K562 (cell line): Measurements from ENCODE around the gene DENND1A. TPM values are rescaled to one million over a fixed set of nuclear protein-coding genes. Genes with fewer than 3 reads are reported as not detected.

Source experiments
- BRCA1 ChIP-seq, 2 experiments: fragments of 450-650 bp in 1 of 2; sonication (generic) in 1 of 2; formaldehyde crosslinking in 1 of 2; IDR thresholded peaks; 2 replicates each; pipeline versions ENCODE4 v1.5.0 to v1.6.1; 2017 to 2020; ENCODE audit warnings: mild to moderate bottlenecking in 1 of 2, missing genetic modification reagents in 1 of 2
- CBX2 ChIP-seq: fragments of 200-600 bp; sonication (generic); IDR thresholded peaks from one replicate; pipeline ENCODE4 v1.6.1; 2012; ENCODE audit warnings: mild to moderate bottlenecking, low read length, inconsistent platforms; ENCODE audit not compliant: insufficient read depth, poor library complexity, severe bottlenecking
- ETS2 ChIP-seq: IDR thresholded peaks from 2 replicates; pipeline ENCODE4 v1.6.1; 2016; ENCODE audit warnings: borderline replicate concordance, missing genetic modification characterization, mild to moderate bottlenecking, moderate library complexity, missing compliant biosample characterization; ENCODE audit not compliant: poor library complexity, severe bottlenecking
- FOXP1 ChIP-seq: sonication (generic); formaldehyde crosslinking; IDR thresholded peaks from 2 replicates; pipeline ENCODE4 v1.8.0; 2022; ENCODE audit warnings: mild to moderate bottlenecking, missing genetic modification reagents
- KAT7 ChIP-seq: sonication (generic); formaldehyde crosslinking; IDR thresholded peaks from 2 replicates; pipeline ENCODE4 v1.8.0; 2022; ENCODE audit warnings: missing genetic modification reagents, mild to moderate bottlenecking, borderline replicate concordance
- KLF13 ChIP-seq: fragments of 450-650 bp; IDR thresholded peaks from 2 replicates; pipeline ENCODE4 v1.6.1; 2016; ENCODE audit warnings: missing genetic modification characterization, low read depth, mild to moderate bottlenecking, missing compliant biosample characterization, moderate library complexity, borderline replicate concordance
- SIN3A ChIP-seq, 2 experiments: fragments of 150-350 bp in 1 of 2; IDR thresholded peaks; 2 replicates each; pipeline ENCODE4 v1.6.1; 2011 to 2016; ENCODE audit warnings: borderline replicate concordance in 2 of 2, low read depth in 2 of 2, low read length in 2 of 2, mild to moderate bottlenecking in 2 of 2, moderate library complexity in 2 of 2; ENCODE audit not compliant: control insufficient read depth in 1 of 2
- SRSF3 ChIP-seq: fragments of 200-400 bp; formaldehyde crosslinking; IDR thresholded peaks from 2 replicates; pipeline ENCODE4 v1.6.1; 2016; ENCODE audit warnings: mild to moderate bottlenecking, low read length, moderate library complexity; ENCODE audit not compliant: insufficient read depth
- UBTF ChIP-seq, 2 experiments: IDR thresholded peaks; 2 replicates each; pipeline ENCODE4 v1.6.1; 2012; ENCODE audit warnings: improper control_type of control experiment in 2 of 2, low read depth in 2 of 2, low read length in 2 of 2, borderline replicate concordance in 1 of 2
- YY1 ChIP-seq, 3 experiments: IDR thresholded peaks; 2 replicates each; pipeline ENCODE4 v1.6.1; 2011; ENCODE audit warnings: low read length in 2 of 3, mild to moderate bottlenecking in 2 of 3, moderate library complexity in 2 of 3, borderline replicate concordance in 1 of 3, control low read depth in 1 of 3, low read depth in 1 of 3; ENCODE audit not compliant: insufficient read depth in 3 of 3, insufficient replicate concordance in 2 of 3, control insufficient read depth in 1 of 3, insufficient read length in 1 of 3; ENCODE audit errors: extremely low read depth in 1 of 3
- ZNF239 ChIP-seq: fragments of 250-450 bp; sonication (Bioruptor Pico); IDR thresholded peaks from 2 replicates; pipeline ENCODE4 v1.4.0; 2020; ENCODE audit warnings: mild to moderate bottlenecking
- ZNF76 ChIP-seq: fragments of 250-450 bp; sonication (Bioruptor Pico); IDR thresholded peaks from 2 replicates; pipeline ENCODE4 v1.4.0; 2020; ENCODE audit warnings: mild to moderate bottlenecking, moderate library complexity, borderline replicate concordance
- polyA plus RNA-seq, 8 experiments: library from polyadenylated mRNA; depleted of rRNA in 4 of 8; stranded (reverse) in 5 of 8; unstranded in 3 of 8; fragments of >200 nt; fragmentation: Nextera tagmentation in 2 of 8; fragmentation: Illumina TruSeq in 1 of 8; extraction: Ambion mirVana in 2 of 8; extraction: Trizol in 1 of 8; gene quantifications; 2 replicates each; pipeline versions ENCODE4 v1.2.1 to v1.2.3, GENCODE V29; 2011 to 2014; ENCODE audit warnings: inconsistent platforms in 1 of 8, missing spikeins in 1 of 8
- total RNA-seq, 7 experiments: library from RNA; depleted of rRNA in 6 of 7; stranded (reverse); fragments of >200 nt in 6 of 7; fragmentation: Illumina TruSeq in 2 of 7; extraction: Trizol in 2 of 7; gene quantifications; 2 replicates each; pipeline versions ENCODE4 v1.2.1 to v1.2.3, GENCODE V29; 2011 to 2021; ENCODE audit warnings: low replicate concordance in 1 of 7
- TF ChIP-seq, protein P1 (sequence below): sonication (generic); formaldehyde crosslinking; IDR thresholded peaks from 2 replicates; pipeline ENCODE4 v1.8.0; 2023; ENCODE audit warnings: missing genetic modification reagents, mild to moderate bottlenecking, borderline replicate concordance
- TF ChIP-seq, protein P2 (sequence below): sonication (generic); formaldehyde crosslinking; IDR thresholded peaks from 2 replicates; pipeline ENCODE4 v1.8.0; 2022; ENCODE audit warnings: missing genetic modification reagents, mild to moderate bottlenecking, moderate library complexity, borderline replicate concordance

DENND1A gene
- total and polyA plus RNA-seq, 9 of the 15 experiments (the other 6 are each of a cell fraction or from before 2014, with no cell fraction given), result 7.6 to 29.5 (median 15.7) TPM

- TF ChIP-seq KAT7 (CRISPR knock-in tag) (peak; percentile 85; the same call in 1 of the 2 replicates), SRSF3 (0 out of 2 replicates have a peak, but pooled peaks have one; percentile 63), ZNF239 (CRISPR knock-in tag) (no peak), CBX2 (no peak), ZNF76 (CRISPR knock-in tag) (peak; percentile 69; the same call in 1 of the 2 replicates), YY1 (IDR thresholded peaks at IDR 0.05; ENCODE audit: borderline replicate concordance in 1 of 3, control insufficient read depth in 1 of 3, extremely low read depth in 1 of 3, insufficient read depth in 3 of 3, insufficient read length in 1 of 3, insufficient replicate concordance in 2 of 3, low read depth in 1 of 3, low read length in 2 of 3) (peak in 2 of 3 experiments; percentile 45 to 76), BRCA1 (IDR thresholded peaks at IDR 0.05) (no peak), BRCA1 (CRISPR knock-in tag; IDR thresholded peaks at IDR 0.05) (no peak), UBTF (IDR thresholded peaks at IDR 0.05; ENCODE audit: borderline replicate concordance in 1 of 2, low read depth in 2 of 2, low read length in 2 of 2) (peak in 1 of 2 experiments; percentile 26; a peak in 1 of 4 replicates), KLF13 (tag) (no peak), SIN3A (IDR thresholded peaks at IDR 0.05; ENCODE audit: borderline replicate concordance in 2 of 2, control insufficient read depth in 1 of 2, low read depth in 2 of 2, low read length in 2 of 2) (no peak), ETS2 (no peak), FOXP1 (CRISPR knock-in tag) (no peak)
- TF ChIP-seq, protein P1, sequence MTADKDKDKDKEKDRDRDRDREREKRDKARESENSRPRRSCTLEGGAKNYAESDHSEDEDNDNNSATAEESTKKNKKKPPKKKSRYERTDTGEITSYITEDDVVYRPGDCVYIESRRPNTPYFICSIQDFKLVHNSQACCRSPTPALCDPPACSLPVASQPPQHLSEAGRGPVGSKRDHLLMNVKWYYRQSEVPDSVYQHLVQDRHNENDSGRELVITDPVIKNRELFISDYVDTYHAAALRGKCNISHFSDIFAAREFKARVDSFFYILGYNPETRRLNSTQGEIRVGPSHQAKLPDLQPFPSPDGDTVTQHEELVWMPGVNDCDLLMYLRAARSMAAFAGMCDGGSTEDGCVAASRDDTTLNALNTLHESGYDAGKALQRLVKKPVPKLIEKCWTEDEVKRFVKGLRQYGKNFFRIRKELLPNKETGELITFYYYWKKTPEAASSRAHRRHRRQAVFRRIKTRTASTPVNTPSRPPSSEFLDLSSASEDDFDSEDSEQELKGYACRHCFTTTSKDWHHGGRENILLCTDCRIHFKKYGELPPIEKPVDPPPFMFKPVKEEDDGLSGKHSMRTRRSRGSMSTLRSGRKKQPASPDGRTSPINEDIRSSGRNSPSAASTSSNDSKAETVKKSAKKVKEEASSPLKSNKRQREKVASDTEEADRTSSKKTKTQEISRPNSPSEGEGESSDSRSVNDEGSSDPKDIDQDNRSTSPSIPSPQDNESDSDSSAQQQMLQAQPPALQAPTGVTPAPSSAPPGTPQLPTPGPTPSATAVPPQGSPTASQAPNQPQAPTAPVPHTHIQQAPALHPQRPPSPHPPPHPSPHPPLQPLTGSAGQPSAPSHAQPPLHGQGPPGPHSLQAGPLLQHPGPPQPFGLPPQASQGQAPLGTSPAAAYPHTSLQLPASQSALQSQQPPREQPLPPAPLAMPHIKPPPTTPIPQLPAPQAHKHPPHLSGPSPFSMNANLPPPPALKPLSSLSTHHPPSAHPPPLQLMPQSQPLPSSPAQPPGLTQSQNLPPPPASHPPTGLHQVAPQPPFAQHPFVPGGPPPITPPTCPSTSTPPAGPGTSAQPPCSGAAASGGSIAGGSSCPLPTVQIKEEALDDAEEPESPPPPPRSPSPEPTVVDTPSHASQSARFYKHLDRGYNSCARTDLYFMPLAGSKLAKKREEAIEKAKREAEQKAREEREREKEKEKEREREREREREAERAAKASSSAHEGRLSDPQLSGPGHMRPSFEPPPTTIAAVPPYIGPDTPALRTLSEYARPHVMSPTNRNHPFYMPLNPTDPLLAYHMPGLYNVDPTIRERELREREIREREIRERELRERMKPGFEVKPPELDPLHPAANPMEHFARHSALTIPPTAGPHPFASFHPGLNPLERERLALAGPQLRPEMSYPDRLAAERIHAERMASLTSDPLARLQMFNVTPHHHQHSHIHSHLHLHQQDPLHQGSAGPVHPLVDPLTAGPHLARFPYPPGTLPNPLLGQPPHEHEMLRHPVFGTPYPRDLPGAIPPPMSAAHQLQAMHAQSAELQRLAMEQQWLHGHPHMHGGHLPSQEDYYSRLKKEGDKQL, result no peak
- TF ChIP-seq, protein P2, sequence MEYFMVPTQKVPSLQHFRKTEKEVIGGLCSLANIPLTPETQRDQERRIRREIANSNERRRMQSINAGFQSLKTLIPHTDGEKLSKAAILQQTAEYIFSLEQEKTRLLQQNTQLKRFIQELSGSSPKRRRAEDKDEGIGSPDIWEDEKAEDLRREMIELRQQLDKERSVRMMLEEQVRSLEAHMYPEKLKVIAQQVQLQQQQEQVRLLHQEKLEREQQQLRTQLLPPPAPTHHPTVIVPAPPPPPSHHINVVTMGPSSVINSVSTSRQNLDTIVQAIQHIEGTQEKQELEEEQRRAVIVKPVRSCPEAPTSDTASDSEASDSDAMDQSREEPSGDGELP (CRISPR knock-in tag), result peak; percentile 51; the same call in 1 of the 2 replicates
Observed at GRCh38 chr9:123339666-123340510, 590.0 kb downstream of the DENND1A start (continued).
